NCI-H226 (cell line): Measurements from ENCODE around the gene ZNF792.
"Not testable (repeated sequence)": the region's sequence is repeated elsewhere in the genome, so short reads cannot be mapped to it uniquely, and the experiment has no call there.

Source experiments
- DNase-seq: peaks from one replicate; pipeline ENCODE4 v3.0.0-alpha.2; 2015

Gene ZNF792

GRCh38 chr19:34998777-34999497 is 34.9 kb upstream of the ZNF792 start:
- DNase-seq, result no peak

- not testable (repeated sequence) for DNase-seq
Measured at GRCh38 chr19:34998224-34998623, 34.2 kb upstream of the ZNF792 start.

- no peak for DNase-seq
Measured at GRCh38 chr19:34997071-34997617, 33.1 kb upstream of the ZNF792 start.

GRCh38 chr19:34995551-34995950 is 31.5 kb upstream of the ZNF792 start:
- DNase-seq, result no peak

GRCh38 chr19:34994643-34995541 is 30.9 kb upstream of the ZNF792 start:
- no peak for DNase-seq

- DNase-seq, result no peak
Measured at GRCh38 chr19:34994286-34994642, 30.2 kb upstream of the ZNF792 start.

- not testable (repeated sequence) for DNase-seq
Measured at GRCh38 chr19:34992582-34992981, 28.6 kb upstream of the ZNF792 start.

GRCh38 chr19:34991542-34992333 is 27.7 kb upstream of the ZNF792 start:
- no peak for DNase-seq

GRCh38 chr19:34990578-34991192 is 26.7 kb upstream of the ZNF792 start:
- no peak for DNase-seq

- no peak for DNase-seq
Measured at GRCh38 chr19:34989298-34989697, 25.3 kb upstream of the ZNF792 start.

- DNase-seq, result no peak
Measured at GRCh38 chr19:34988119-34988518, 24.1 kb upstream of the ZNF792 start.

GRCh38 chr19:34985249-34986022 is 21.4 kb upstream of the ZNF792 start:
- no peak for DNase-seq

- DNase-seq, result no peak
Measured at GRCh38 chr19:34984287-34984686, 20.3 kb upstream of the ZNF792 start.

GRCh38 chr19:34983786-34984185 is 19.8 kb upstream of the ZNF792 start:
- no peak for DNase-seq

- no peak for DNase-seq
Measured at GRCh38 chr19:34982275-34982674, 18.2 kb upstream of the ZNF792 start.

GRCh38 chr19:34979819-34980640 is 16.0 kb upstream of the ZNF792 start:
- DNase-seq, result no peak

GRCh38 chr19:34976611-34977010 is 12.6 kb upstream of the ZNF792 start:
- DNase-seq, result no peak

- no peak for DNase-seq
Measured at GRCh38 chr19:34975056-34975455, 11.0 kb upstream of the ZNF792 start.

- DNase-seq, result peak; percentile 33
Measured at GRCh38 chr19:34974646-34975045, 10.6 kb upstream of the ZNF792 start.

GRCh38 chr19:34972163-34972705 is 8.2 kb upstream of the ZNF792 start:
- DNase-seq, result no peak
